Measurements from ENCODE around the gene CGB3.

The CGB3 gene

GRCh38 chr19:49017041-49017665 is 7.0 kb downstream of the CGB3 start, which contains the start of gene LHB:
Gene LHB, minus strand, starts transcription at chr19:49017091. Its CDS starts 10 bp downstream, at chr19:49017081.
- H3K4me1 ChIP-seq (ENCODE audit: control extremely low read depth in 1 of 4, control insufficient read depth in 4 of 4, insufficient read depth in 4 of 4, low read length in 3 of 4), result peaks cover 0 to 24% (median 22%) of the 10 kb centered on the region in 4 experiments
- ChIA-PET POLR2A (no interaction called here), CTCF (interaction anchor here (1.0 to 3.5 kb wide), 6 partner anchors 8 to 43 kb away, joined by 3 to 10 read pairs (median 3); no protein-coding TSS in a partner anchor)
- DNase-seq, result no peak
- H3K27me3 ChIP-seq (replicated peaks in 2 of 5; ENCODE audit: control insufficient read depth in 4 of 5, insufficient read depth in 5 of 5, low read length in 4 of 5), result peaks cover 0 to 43% (median 9%) of the 10 kb centered on the region in 5 experiments
- peaks cover 4 to 38% (median 27%) of the 10 kb centered on the region in 4 experiments for H3K36me3 ChIP-seq (ENCODE audit: control insufficient read depth in 4 of 4, insufficient read depth in 4 of 4, low read length in 3 of 4)
- H3K9me3 ChIP-seq (ENCODE audit: control extremely low read depth in 1 of 5, control insufficient read depth in 4 of 5, insufficient read depth in 2 of 5, low read depth in 1 of 5, low read length in 4 of 5), result no peaks in the 10 kb centered on the region
- 71% methylated on average over 10 of the region's 17 CpGs for WGBS (ENCODE audit: insufficient coverage)
- H3K4me3 ChIP-seq (ENCODE audit: control insufficient read depth in 1 of 7, extremely low read depth in 1 of 7, insufficient read depth in 4 of 7, low read depth in 2 of 7, low read length in 6 of 7), result peak within 1 kb of the TSS; percentile 4 to 73 (median 56)
- H3K27ac ChIP-seq (ENCODE audit: insufficient read depth in 1 of 2, low read depth in 1 of 2, low read length in 2 of 2, poor library complexity in 1 of 2, severe bottlenecking in 2 of 2), result no peak within 1 kb of the TSS

GRCh38 chr19:49016067-49016839 is 7.9 kb downstream of the CGB3 start:
- H3K4me1 ChIP-seq (ENCODE audit: control extremely low read depth in 1 of 4, control insufficient read depth in 4 of 4, insufficient read depth in 4 of 4, low read length in 3 of 4), result peaks cover 0 to 24% (median 22%) of the 10 kb centered on the region in 4 experiments
- H3K36me3 ChIP-seq (ENCODE audit: control insufficient read depth in 4 of 4, insufficient read depth in 4 of 4, low read length in 3 of 4), result peaks cover 4 to 47% (median 36%) of the 10 kb centered on the region in 4 experiments
- WGBS (ENCODE audit: insufficient coverage), result 99% methylated on average over 18 of the region's 29 CpGs
- DNase-seq, result no peak
- ChIA-PET CTCF (no interaction called here), POLR2A (no interaction called here)
- no peaks in the 10 kb centered on the region for H3K9me3 ChIP-seq (ENCODE audit: control extremely low read depth in 1 of 5, control insufficient read depth in 4 of 5, insufficient read depth in 2 of 5, low read depth in 1 of 5, low read length in 4 of 5)
- no peak overlapping the region for H3K27ac ChIP-seq (ENCODE audit: insufficient read depth in 1 of 2, low read depth in 1 of 2, low read length in 2 of 2, poor library complexity in 1 of 2, severe bottlenecking in 2 of 2)
- H3K4me3 ChIP-seq (ENCODE audit: control insufficient read depth in 1 of 7, extremely low read depth in 1 of 7, insufficient read depth in 4 of 7, low read depth in 2 of 7, low read length in 6 of 7), result no peak overlapping the region
- peaks cover 0 to 35% (median 7%) of the 10 kb centered on the region in 5 experiments for H3K27me3 ChIP-seq (replicated peaks in 2 of 5; ENCODE audit: control insufficient read depth in 4 of 5, insufficient read depth in 5 of 5, low read length in 4 of 5)

- Histone ChIP-seq H3K9me3 (ENCODE audit: control extremely low read depth in 1 of 5, control insufficient read depth in 4 of 5, insufficient read depth in 2 of 5, low read depth in 1 of 5, low read length in 4 of 5) (no peaks in the 10 kb centered on the region), H3K27ac (ENCODE audit: insufficient read depth in 1 of 2, low read depth in 1 of 2, low read length in 2 of 2, poor library complexity in 1 of 2, severe bottlenecking in 2 of 2) (no peak overlapping the region), H3K27me3 (replicated peaks in 2 of 5; ENCODE audit: control insufficient read depth in 4 of 5, insufficient read depth in 5 of 5, low read length in 4 of 5) (peaks cover 0 to 21% (median 4%) of the 10 kb centered on the region in 5 experiments), H3K4me1 (ENCODE audit: control extremely low read depth in 1 of 4, control insufficient read depth in 4 of 4, insufficient read depth in 4 of 4, low read length in 3 of 4) (peaks cover 0 to 24% (median 22%) of the 10 kb centered on the region in 4 experiments), H3K4me3 (ENCODE audit: control insufficient read depth in 1 of 7, extremely low read depth in 1 of 7, insufficient read depth in 4 of 7, low read depth in 2 of 7, low read length in 6 of 7) (no peak overlapping the region), H3K36me3 (ENCODE audit: control insufficient read depth in 4 of 4, insufficient read depth in 4 of 4, low read length in 3 of 4) (peaks cover 4 to 61% (median 47%) of the 10 kb centered on the region in 4 experiments)
- CTCF ChIA-PET, result interaction anchor here (1.8 kb wide), 1 partner anchor 15 kb away, joined by 7 read pairs; no protein-coding TSS in a partner anchor
- WGBS (ENCODE audit: insufficient coverage), result 96% methylated on average over 18 of the region's 18 CpGs
- POLR2A ChIA-PET, result no interaction called here
- no peak for DNase-seq
These were observed 9.3 kb downstream of the CGB3 start for GRCh38 chr19:49014870-49015255.

- Histone ChIP-seq H3K4me1 (ENCODE audit: control extremely low read depth in 1 of 4, control insufficient read depth in 4 of 4, insufficient read depth in 4 of 4, low read length in 3 of 4) (peaks cover 0 to 20% (median 19%) of the 10 kb centered on the region in 4 experiments), H3K9me3 (ENCODE audit: control extremely low read depth in 1 of 5, control insufficient read depth in 4 of 5, insufficient read depth in 2 of 5, low read depth in 1 of 5, low read length in 4 of 5) (no peaks in the 10 kb centered on the region), H3K36me3 (ENCODE audit: control insufficient read depth in 4 of 4, insufficient read depth in 4 of 4, low read length in 3 of 4) (peaks cover 7 to 67% (median 53%) of the 10 kb centered on the region in 4 experiments), H3K4me3 (ENCODE audit: control insufficient read depth in 1 of 7, extremely low read depth in 1 of 7, insufficient read depth in 4 of 7, low read depth in 2 of 7, low read length in 6 of 7) (no peak overlapping the region), H3K27me3 (replicated peaks in 2 of 5; ENCODE audit: control insufficient read depth in 4 of 5, insufficient read depth in 5 of 5, low read length in 4 of 5) (peaks cover 0 to 15% (median 4%) of the 10 kb centered on the region in 5 experiments), H3K27ac (ENCODE audit: insufficient read depth in 1 of 2, low read depth in 1 of 2, low read length in 2 of 2, poor library complexity in 1 of 2, severe bottlenecking in 2 of 2) (no peak overlapping the region)
- WGBS (ENCODE audit: insufficient coverage), result 97% methylated on average over 28 of the region's 32 CpGs
- DNase-seq, result no peak
- CTCF ChIA-PET, result interaction anchor here (1.0 to 2.3 kb wide), 3 partner anchors 9 to 16 kb away, joined by 3 to 7 read pairs (median 6); no protein-coding TSS in a partner anchor
- POLR2A ChIA-PET, result no interaction called here
These were observed 9.8 kb downstream of the CGB3 start for GRCh38 chr19:49014123-49014869.

GRCh38 chr19:49011194-49011593 is 12.9 kb downstream of the CGB3 start:
- Histone ChIP-seq H3K27me3 (replicated peaks in 2 of 5; ENCODE audit: control insufficient read depth in 4 of 5, insufficient read depth in 5 of 5, low read length in 4 of 5) (no peaks in the 10 kb centered on the region), H3K36me3 (ENCODE audit: control insufficient read depth in 4 of 4, insufficient read depth in 4 of 4, low read length in 3 of 4) (peaks cover 12 to 79% (median 60%) of the 10 kb centered on the region in 4 experiments), H3K27ac (ENCODE audit: insufficient read depth in 1 of 2, low read depth in 1 of 2, low read length in 2 of 2, poor library complexity in 1 of 2, severe bottlenecking in 2 of 2) (no peak overlapping the region), H3K4me1 (ENCODE audit: control extremely low read depth in 1 of 4, control insufficient read depth in 4 of 4, insufficient read depth in 4 of 4, low read length in 3 of 4) (no peaks in the 10 kb centered on the region), H3K4me3 (ENCODE audit: control insufficient read depth in 1 of 7, extremely low read depth in 1 of 7, insufficient read depth in 4 of 7, low read depth in 2 of 7, low read length in 6 of 7) (no peak overlapping the region), H3K9me3 (ENCODE audit: control extremely low read depth in 1 of 5, control insufficient read depth in 4 of 5, insufficient read depth in 2 of 5, low read depth in 1 of 5, low read length in 4 of 5) (no peaks in the 10 kb centered on the region)
- WGBS (ENCODE audit: insufficient coverage), result 92% methylated on average over 13 of the region's 17 CpGs
- no peak for DNase-seq
- ChIA-PET POLR2A (no interaction called here), CTCF (interaction anchor here (4.3 kb wide), 1 partner anchor 11 kb away, joined by 15 read pairs; no protein-coding TSS in a partner anchor)

GRCh38 chr19:49010453-49010852 is 13.7 kb downstream of the CGB3 start:
- 96% methylated on average over 17 of the region's 18 CpGs for WGBS (ENCODE audit: insufficient coverage)
- Histone ChIP-seq H3K4me1 (ENCODE audit: control extremely low read depth in 1 of 4, control insufficient read depth in 4 of 4, insufficient read depth in 4 of 4, low read length in 3 of 4) (no peaks in the 10 kb centered on the region), H3K27ac (ENCODE audit: insufficient read depth in 1 of 2, low read depth in 1 of 2, low read length in 2 of 2, poor library complexity in 1 of 2, severe bottlenecking in 2 of 2) (no peak overlapping the region), H3K4me3 (ENCODE audit: control insufficient read depth in 1 of 7, extremely low read depth in 1 of 7, insufficient read depth in 4 of 7, low read depth in 2 of 7, low read length in 6 of 7) (no peak overlapping the region), H3K27me3 (replicated peaks in 2 of 5; ENCODE audit: control insufficient read depth in 4 of 5, insufficient read depth in 5 of 5, low read length in 4 of 5) (no peaks in the 10 kb centered on the region), H3K9me3 (ENCODE audit: control extremely low read depth in 1 of 5, control insufficient read depth in 4 of 5, insufficient read depth in 2 of 5, low read depth in 1 of 5, low read length in 4 of 5) (no peaks in the 10 kb centered on the region), H3K36me3 (ENCODE audit: control insufficient read depth in 4 of 4, insufficient read depth in 4 of 4, low read length in 3 of 4) (peaks cover 13 to 78% (median 58%) of the 10 kb centered on the region in 4 experiments)
- POLR2A ChIA-PET, result interaction anchor here (0.6 kb wide), 1 partner anchor 47 kb away, joined by 6 read pairs; the partner anchor contains the start of gene CGB7
- DNase-seq, result no peak
- CTCF ChIA-PET, result interaction anchor here (1.6 to 4.3 kb wide), 2 partner anchors 7 to 10 kb away, joined by 3 to 15 read pairs; no protein-coding TSS in a partner anchor
